Measurements from ENCODE around the gene C10orf71.

The C10orf71 gene

GRCh38 chr10:49282879-49283341 lies 16.1 kb upstream of the C10orf71 start:
- no peaks in the 10 kb centered on the region for H3K4me1 ChIP-seq (ENCODE audit: insufficient read depth, low read length, severe bottlenecking)
- H3K9me2 ChIP-seq (ENCODE audit: low read depth, low read length): no peaks in the 10 kb centered on the region
- TF ChIP-seq EZH2 (IDR thresholded peaks at IDR 0.05; ENCODE audit: borderline replicate concordance, low read length): no peak
- no peak for TF ChIP-seq CTCF (IDR thresholded peaks at IDR 0.05; ENCODE audit: low read length)
- no peak overlapping the region for H3K27ac ChIP-seq (ENCODE audit: low read depth, low read length, poor library complexity, severe bottlenecking)
- no peaks in the 10 kb centered on the region for H3K36me3 ChIP-seq (ENCODE audit: insufficient read depth, low read length)
- no peaks in the 10 kb centered on the region for H3F3A ChIP-seq (ENCODE audit: insufficient read depth, low read length)
- no peaks in the 10 kb centered on the region for H3K79me2 ChIP-seq (ENCODE audit: insufficient read depth, low read length)
- H3K27me3 ChIP-seq (ENCODE audit: insufficient read depth, low read length): peaks cover 3% of the 10 kb centered on the region; the same call in 1 of the 2 replicates
- no peak overlapping the region for H2AFZ ChIP-seq (ENCODE audit: low read length)
- H3K4me2 ChIP-seq (ENCODE audit: low read length): no peak overlapping the region
- H3K9ac ChIP-seq (ENCODE audit: low read length): no peak overlapping the region
- no peaks in the 10 kb centered on the region for H3K9me3 ChIP-seq (ENCODE audit: low read length)
- no peak overlapping the region for H3K4me3 ChIP-seq (ENCODE audit: low read depth, low read length, poor library complexity, severe bottlenecking)
- no peaks in the 10 kb centered on the region for H4K20me1 ChIP-seq (ENCODE audit: insufficient read depth, low read length)

- no peak overlapping the region for H3K4me2 ChIP-seq (ENCODE audit: low read length)
- H3K27me3 ChIP-seq (ENCODE audit: insufficient read depth, low read length): peaks cover 6% of the 10 kb centered on the region; the same call in 1 of the 2 replicates
- H3K79me2 ChIP-seq (ENCODE audit: insufficient read depth, low read length): no peaks in the 10 kb centered on the region
- no peaks in the 10 kb centered on the region for H3F3A ChIP-seq (ENCODE audit: insufficient read depth, low read length)
- no peak overlapping the region for H2AFZ ChIP-seq (ENCODE audit: low read length)
- no peak overlapping the region for H3K27ac ChIP-seq (ENCODE audit: low read depth, low read length, poor library complexity, severe bottlenecking)
- TF ChIP-seq EZH2 (IDR thresholded peaks at IDR 0.05; ENCODE audit: borderline replicate concordance, low read length) (no peak), CTCF (IDR thresholded peaks at IDR 0.05; ENCODE audit: low read length) (no peak)
- no peak overlapping the region for H3K4me3 ChIP-seq (ENCODE audit: low read depth, low read length, poor library complexity, severe bottlenecking)
- H4K20me1 ChIP-seq (ENCODE audit: insufficient read depth, low read length): no peaks in the 10 kb centered on the region
- H3K9ac ChIP-seq (ENCODE audit: low read length): no peak overlapping the region
- H3K36me3 ChIP-seq (ENCODE audit: insufficient read depth, low read length): no peaks in the 10 kb centered on the region
- H3K9me2 ChIP-seq (ENCODE audit: low read depth, low read length): no peaks in the 10 kb centered on the region
- no peaks in the 10 kb centered on the region for H3K4me1 ChIP-seq (ENCODE audit: insufficient read depth, low read length, severe bottlenecking)
- no peaks in the 10 kb centered on the region for H3K9me3 ChIP-seq (ENCODE audit: low read length)
Observed at GRCh38 chr10:49283491-49283890, 15.5 kb upstream of the C10orf71 start.

- H3K27me3 ChIP-seq (ENCODE audit: insufficient read depth, low read length): peaks cover 6% of the 10 kb centered on the region; the same call in 1 of the 2 replicates
- TF ChIP-seq EZH2 (IDR thresholded peaks at IDR 0.05; ENCODE audit: borderline replicate concordance, low read length) (no peak), CTCF (IDR thresholded peaks at IDR 0.05; ENCODE audit: low read length) (no peak)
- H3K9ac ChIP-seq (ENCODE audit: low read length): no peak overlapping the region
- no peaks in the 10 kb centered on the region for H4K20me1 ChIP-seq (ENCODE audit: insufficient read depth, low read length)
- H3F3A ChIP-seq (ENCODE audit: insufficient read depth, low read length): no peaks in the 10 kb centered on the region
- no peak overlapping the region for H3K4me3 ChIP-seq (ENCODE audit: low read depth, low read length, poor library complexity, severe bottlenecking)
- no peak overlapping the region for H2AFZ ChIP-seq (ENCODE audit: low read length)
- H3K4me1 ChIP-seq (ENCODE audit: insufficient read depth, low read length, severe bottlenecking): no peaks in the 10 kb centered on the region
- H3K4me2 ChIP-seq (ENCODE audit: low read length): no peak overlapping the region
- H3K9me3 ChIP-seq (ENCODE audit: low read length): no peaks in the 10 kb centered on the region
- H3K9me2 ChIP-seq (ENCODE audit: low read depth, low read length): no peaks in the 10 kb centered on the region
- H3K27ac ChIP-seq (ENCODE audit: low read depth, low read length, poor library complexity, severe bottlenecking): no peak overlapping the region
- no peaks in the 10 kb centered on the region for H3K36me3 ChIP-seq (ENCODE audit: insufficient read depth, low read length)
- H3K79me2 ChIP-seq (ENCODE audit: insufficient read depth, low read length): no peaks in the 10 kb centered on the region
Observed at GRCh38 chr10:49284356-49284755, 14.6 kb upstream of the C10orf71 start.

Measured in OCI-LY1 (cell line).